Uterus (tissue), 4 donors: Measurements from ENCODE around the gene PTGFRN. TPM values are rescaled to one million over a fixed set of nuclear protein-coding genes. Genes with fewer than 3 reads are reported as not detected.

Experiments
- DNase-seq, 2 donors: peaks; one replicate each; pipeline ENCODE4 v3.0.0-alpha.2; 2019 to 2020
- H3K27ac ChIP-seq, 2 donors: fragments of 200-600 bp; sonication (generic); 1 replicate in 1 of 2; 2 replicates in 1 of 2; pipeline ENCODE4 v1.5.1; 2016 to 2018
- H3K27me3 ChIP-seq, 2 donors: fragments of 200-600 bp; sonication (generic); one replicate each; pipeline ENCODE4 v1.5.1; 2018 to 2019; ENCODE audit warnings: control low read depth in 1 of 2
- H3K36me3 ChIP-seq, 2 donors: fragments of 200-600 bp; sonication (generic); one replicate each; pipeline ENCODE4 v1.5.1; 2019; ENCODE audit warnings: control low read depth in 1 of 2
- H3K4me1 ChIP-seq, 2 donors: fragments of 200-600 bp; sonication (generic); one replicate each; pipeline ENCODE4 v1.5.1; 2018 to 2019; ENCODE audit warnings: control low read depth in 1 of 2
- H3K4me3 ChIP-seq, 2 donors: fragments of 200-600 bp; sonication (generic); 1 replicate in 1 of 2; 2 replicates in 1 of 2; pipeline ENCODE4 v1.5.1; 2018 to 2019; ENCODE audit warnings: mild to moderate bottlenecking in 1 of 2
- H3K9me3 ChIP-seq, 2 donors: fragments of 200-600 bp; sonication (generic); one replicate each; pipeline ENCODE4 v1.5.1; 2019; ENCODE audit warnings: control low read depth in 1 of 2
- CTCF ChIP-seq, 4 experiments: fragments of 200-600 bp in 2 of 4; fragments of 450-650 bp in 2 of 4; sonication (generic) in 2 of 4; IDR thresholded peaks; one replicate each; pipeline ENCODE4 v1.5.1; 2016 to 2019; ENCODE audit warnings: antibody characterized with exemption in 4 of 4, mild to moderate bottlenecking in 2 of 4, moderate library complexity in 1 of 4
- POLR2A ChIP-seq, 2 donors: fragments of 450-650 bp; IDR thresholded peaks; one replicate each; pipeline ENCODE4 v1.6.1; 2016; ENCODE audit warnings: antibody characterized with exemption in 2 of 2, mild to moderate bottlenecking in 1 of 2, moderate library complexity in 1 of 2
- intact Hi-C: fragments of 100-400 bp; cut with DNase I; formaldehyde crosslinking; loops from one replicate; pipeline ENCODE4 v1.15.1; 2023; ENCODE audit warnings: low total_unique reads
- total RNA-seq, 4 donors: library from RNA; depleted of rRNA in 3 of 4; stranded (reverse); fragments of >200 nt in 3 of 4; gene quantifications; one replicate each; pipeline versions ENCODE4 v1.1.0 to v1.2.4, GENCODE V29; 2014 to 2023
- donor health status: DM: yes; HTN: yes; CAD: no.

The PTGFRN gene
- total RNA-seq, 4 donors from 2014 or later = 32.4 to 134 (median 88.8) TPM

- intact Hi-C loops = no loop called here
These were observed 82.2 kb downstream of the PTGFRN start for GRCh38 chr1:116991918-116992317.

GRCh38 chr1:116993286-116993685, 83.6 kb downstream of the PTGFRN start:
- Histone ChIP-seq H3K27ac (no peak overlapping the region), H3K4me3 (no peak overlapping the region), H3K27me3 (no peaks in the 10 kb centered on the region), H3K4me1 (no peaks in the 10 kb centered on the region), H3K36me3 (no peaks in the 10 kb centered on the region), H3K9me3 (no peaks in the 10 kb centered on the region)
- intact Hi-C loops = no loop called here
- no peak for DNase-seq
- no peak for TF ChIP-seq CTCF (IDR thresholded peaks at IDR 0.05)
- TF ChIP-seq POLR2A (IDR thresholded peaks at IDR 0.05) = no peak

More at GRCh38 chr1:116991918-116992317, 82.2 kb downstream of the PTGFRN start:
- H3K4me1 ChIP-seq = no peaks in the 10 kb centered on the region
- H3K36me3 ChIP-seq = no peaks in the 10 kb centered on the region
- no peaks in the 10 kb centered on the region for H3K27me3 ChIP-seq
- H3K9me3 ChIP-seq = no peaks in the 10 kb centered on the region
- DNase-seq = no peak
- no peak overlapping the region for H3K27ac ChIP-seq
- no peak overlapping the region for H3K4me3 ChIP-seq
- no peak for TF ChIP-seq POLR2A (IDR thresholded peaks at IDR 0.05)
- no peak for TF ChIP-seq CTCF (IDR thresholded peaks at IDR 0.05)

- Histone ChIP-seq H3K36me3 (no peaks in the 10 kb centered on the region), H3K27me3 (no peaks in the 10 kb centered on the region), H3K4me1 (no peaks in the 10 kb centered on the region), H3K9me3 (no peaks in the 10 kb centered on the region), H3K4me3 (no peak overlapping the region), H3K27ac (no peak overlapping the region)
- intact Hi-C loops = no loop called here
- TF ChIP-seq CTCF (IDR thresholded peaks at IDR 0.05) = no peak
- TF ChIP-seq POLR2A (IDR thresholded peaks at IDR 0.05) = no peak
- DNase-seq = no peak
These were observed 84.7 kb downstream of the PTGFRN start for GRCh38 chr1:116994411-116994810.

- Histone ChIP-seq H3K4me3 (no peak overlapping the region), H3K27me3 (no peaks in the 10 kb centered on the region), H3K27ac (no peak overlapping the region), H3K4me1 (peaks cover 0 to 3% of the 10 kb centered on the region in 2 donors), H3K9me3 (no peaks in the 10 kb centered on the region), H3K36me3 (no peaks in the 10 kb centered on the region)
- TF ChIP-seq CTCF (IDR thresholded peaks at IDR 0.05) (no peak), POLR2A (IDR thresholded peaks at IDR 0.05) (no peak)
- no peak for DNase-seq
- intact Hi-C loops = no loop called here
These were observed 87.3 kb downstream of the PTGFRN start for GRCh38 chr1:116997066-116997465.

- no peak for DNase-seq
- intact Hi-C loops = no loop called here
- TF ChIP-seq POLR2A (IDR thresholded peaks at IDR 0.05) = no peak
- no peak for TF ChIP-seq CTCF (IDR thresholded peaks at IDR 0.05)
These were observed 87.9 kb downstream of the PTGFRN start for GRCh38 chr1:116997636-116998035.

More at GRCh38 chr1:116997636-116998035, 87.9 kb downstream of the PTGFRN start:
- no peak overlapping the region for H3K4me3 ChIP-seq
- H3K27me3 ChIP-seq = no peaks in the 10 kb centered on the region
- H3K4me1 ChIP-seq = peaks cover 0 to 3% of the 10 kb centered on the region in 2 donors
- no peak overlapping the region for H3K27ac ChIP-seq
- H3K9me3 ChIP-seq = no peaks in the 10 kb centered on the region
- H3K36me3 ChIP-seq = no peaks in the 10 kb centered on the region
